Measurements from ENCODE around the gene MAFF. TPM values are rescaled to one million over a fixed set of nuclear protein-coding genes. Genes with fewer than 3 reads are reported as not detected.

MAFF gene
- total RNA-seq, 1 donor from 2014 or later = 1.8 TPM

DNA sequence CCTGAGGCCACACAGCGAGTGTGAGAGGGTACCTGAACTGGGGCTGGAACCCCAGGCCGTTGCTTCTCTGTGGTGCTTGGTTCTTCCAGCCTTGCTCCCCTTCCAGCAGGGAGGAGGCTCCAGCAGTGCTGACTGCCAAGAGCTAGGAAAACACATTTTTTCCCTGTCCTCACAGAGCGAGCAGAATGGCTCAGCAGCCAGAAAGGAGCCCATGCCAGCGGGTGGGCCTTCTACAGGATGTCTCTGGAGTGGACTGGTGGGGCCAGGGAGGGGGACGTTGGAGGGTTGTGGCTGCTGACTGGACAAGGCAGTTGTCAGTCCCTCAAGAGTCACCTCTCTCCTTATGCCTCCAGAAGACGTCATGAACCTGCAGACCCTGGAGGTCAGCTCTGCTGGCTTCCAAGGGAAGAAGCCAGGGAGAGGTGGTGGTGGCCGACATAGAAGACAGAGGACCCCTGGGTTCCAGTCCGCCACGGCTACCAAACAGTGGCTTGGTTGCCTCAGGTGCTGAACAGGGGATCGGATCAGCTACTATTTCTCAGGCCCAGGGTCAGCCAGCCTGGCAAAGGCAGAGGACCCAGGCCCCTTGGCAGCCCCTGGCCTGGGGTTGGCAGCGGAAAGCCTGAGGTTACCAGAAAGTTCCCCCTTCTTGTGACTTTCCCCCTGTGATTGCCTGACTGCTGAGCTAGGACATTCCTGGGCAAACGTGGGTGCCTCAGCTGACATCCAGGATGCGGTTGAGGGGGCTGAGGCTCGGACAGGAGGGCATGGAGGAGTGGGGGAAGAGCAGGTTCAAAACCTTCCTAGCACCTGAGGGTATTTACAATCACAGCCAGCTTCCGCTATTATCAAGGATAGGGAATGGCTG is 3.7 kb downstream of the MAFF start:
- no peak for DNase-seq

DNA sequence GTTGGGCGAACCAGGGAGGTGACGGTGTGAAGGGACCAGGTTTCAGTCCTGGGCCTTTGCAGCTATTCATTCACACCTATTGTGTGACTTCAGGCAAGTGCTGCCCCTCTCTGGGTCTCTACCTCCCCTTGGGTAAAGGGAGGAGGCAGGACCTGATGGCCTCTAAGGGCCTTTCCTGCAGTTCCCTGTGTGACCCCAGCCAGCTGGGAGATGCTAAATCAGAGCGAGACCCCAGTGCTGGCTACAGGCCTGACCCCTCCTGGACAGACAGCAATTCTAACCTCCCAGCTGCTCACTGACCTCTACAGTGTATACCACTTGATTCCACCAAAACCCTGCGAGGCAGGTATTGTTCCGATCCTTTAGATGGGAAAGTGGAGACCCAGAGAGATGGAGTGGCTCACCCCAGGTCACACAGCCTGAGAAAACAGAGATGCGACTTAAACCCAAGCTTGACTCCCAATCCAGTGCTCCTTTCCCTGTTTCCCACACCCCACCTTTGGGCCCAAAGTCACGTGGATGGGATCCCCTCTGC is 6.2 kb downstream of the MAFF start:
- Mint-ChIP-seq H3K36me3 (ENCODE audit: unreplicated experiment) (no peaks in the 10 kb centered on the region), H3K4me3 (ENCODE audit: unreplicated experiment) (no peak overlapping the region), H3K9me3 (ENCODE audit: unreplicated experiment) (no peaks in the 10 kb centered on the region), H3K27me3 (ENCODE audit: unreplicated experiment) (peaks cover 7% of the 10 kb centered on the region), H3K27ac (ENCODE audit: unreplicated experiment) (no peak overlapping the region), H3K4me1 (ENCODE audit: low read depth, unreplicated experiment) (peaks cover 2% of the 10 kb centered on the region)
- no peak for DNase-seq
- no peak for TF ChIP-seq CTCF (IDR thresholded peaks at IDR 0.05; ENCODE audit: partially characterized antibody, unreplicated experiment)

More for the DNA sequence above, 3.7 kb downstream of the MAFF start:
- no peak for TF ChIP-seq CTCF (IDR thresholded peaks at IDR 0.05; ENCODE audit: partially characterized antibody, unreplicated experiment)
- Mint-ChIP-seq H3K4me3 (ENCODE audit: unreplicated experiment) (no peak overlapping the region), H3K4me1 (ENCODE audit: low read depth, unreplicated experiment) (peaks cover 5% of the 10 kb centered on the region), H3K27ac (ENCODE audit: unreplicated experiment) (no peak overlapping the region), H3K27me3 (ENCODE audit: unreplicated experiment) (peaks cover 6% of the 10 kb centered on the region), H3K9me3 (ENCODE audit: unreplicated experiment) (peaks cover 8% of the 10 kb centered on the region), H3K36me3 (ENCODE audit: unreplicated experiment) (no peaks in the 10 kb centered on the region)

- H3K36me3 Mint-ChIP-seq (ENCODE audit: unreplicated experiment) = no peaks in the 10 kb centered on the region
- H3K27ac Mint-ChIP-seq (ENCODE audit: unreplicated experiment) = no peak overlapping the region
- peaks cover 8% of the 10 kb centered on the region for H3K27me3 Mint-ChIP-seq (ENCODE audit: unreplicated experiment)
- peaks cover 5% of the 10 kb centered on the region for H3K9me3 Mint-ChIP-seq (ENCODE audit: unreplicated experiment)
- H3K4me3 Mint-ChIP-seq (ENCODE audit: unreplicated experiment) = no peak overlapping the region
- no peak for TF ChIP-seq CTCF (IDR thresholded peaks at IDR 0.05; ENCODE audit: partially characterized antibody, unreplicated experiment)
- peaks cover 2% of the 10 kb centered on the region for H3K4me1 Mint-ChIP-seq (ENCODE audit: low read depth, unreplicated experiment)
- DNase-seq = no peak
These were observed 6.8 kb downstream of the MAFF start for GRCh38 chr22:38208551-38208968.

DNA sequence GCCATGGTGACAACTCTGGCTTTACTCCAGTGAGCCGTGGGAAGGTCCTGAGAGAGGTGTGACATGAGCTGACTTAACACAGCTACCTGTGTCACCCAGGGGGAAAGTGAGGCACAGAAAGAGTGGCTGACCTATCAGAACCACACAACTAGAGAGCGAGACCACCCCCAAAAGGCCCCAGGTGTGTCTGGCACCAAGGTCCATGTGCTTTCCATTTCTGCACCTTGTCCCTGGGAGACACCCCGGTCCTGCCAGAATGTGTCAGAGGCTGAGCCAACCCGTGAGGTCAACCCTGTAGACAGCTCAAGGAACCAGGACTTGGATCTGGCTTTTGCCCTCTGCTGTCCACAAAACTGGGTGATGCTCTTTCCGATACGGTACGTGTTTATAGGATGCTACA is 9.8 kb downstream of the MAFF start:
- TF ChIP-seq CTCF (IDR thresholded peaks at IDR 0.05; ENCODE audit: partially characterized antibody, unreplicated experiment) = no peak
- no peak overlapping the region for H3K27ac Mint-ChIP-seq (ENCODE audit: unreplicated experiment)
- H3K9me3 Mint-ChIP-seq (ENCODE audit: unreplicated experiment) = peaks cover 14% of the 10 kb centered on the region
- H3K36me3 Mint-ChIP-seq (ENCODE audit: unreplicated experiment) = peaks cover 4% of the 10 kb centered on the region
- peaks cover 9% of the 10 kb centered on the region for H3K4me1 Mint-ChIP-seq (ENCODE audit: low read depth, unreplicated experiment)
- H3K4me3 Mint-ChIP-seq (ENCODE audit: unreplicated experiment) = no peak overlapping the region
- peaks cover 10% of the 10 kb centered on the region for H3K27me3 Mint-ChIP-seq (ENCODE audit: unreplicated experiment)
- no peak for DNase-seq

- Mint-ChIP-seq H3K4me1 (ENCODE audit: low read depth, unreplicated experiment) (peaks cover 9% of the 10 kb centered on the region), H3K27ac (ENCODE audit: unreplicated experiment) (no peak overlapping the region)
- DNase-seq = no peak
These were observed 10.6 kb downstream of the MAFF start for GRCh38 chr22:38212442-38212841.

More at GRCh38 chr22:38212442-38212841, 10.6 kb downstream of the MAFF start:
- Mint-ChIP-seq H3K36me3 (ENCODE audit: unreplicated experiment) (peaks cover 4% of the 10 kb centered on the region), H3K4me3 (ENCODE audit: unreplicated experiment) (peak overlapping the region; percentile 38), H3K27me3 (ENCODE audit: unreplicated experiment) (peaks cover 10% of the 10 kb centered on the region), H3K9me3 (ENCODE audit: unreplicated experiment) (peaks cover 15% of the 10 kb centered on the region)
- TF ChIP-seq CTCF (IDR thresholded peaks at IDR 0.05; ENCODE audit: partially characterized antibody, unreplicated experiment) = no peak

All from glutamatergic neuron (in vitro differentiated cells).